Panc1 (cell line): Measurements from ENCODE around the gene KRTAP10-10. TPM values are rescaled to one million over a fixed set of nuclear protein-coding genes. Genes with fewer than 3 reads are reported as not detected.
"Not testable (repeated sequence)": the region's sequence is repeated elsewhere in the genome, so short reads cannot be mapped to it uniquely, and the experiment has no call there.

ENCODE experiments used
- ATAC-seq: fragments of 200-7000 bp; cut with Tn5 transposase; 2 replicates; pipeline ENCODE4 v1.9.1; 2020; ENCODE audit warnings: mild to moderate bottlenecking, moderate library complexity
- BruUV-seq: library from RNA; stranded (reverse); fragments of 400-500 nt; replicated peaks from 2 replicates; lab custom pipeline; 2021; lab: Mats Ljungman, UMichigan
- CTCF ChIA-PET: fragments of 300-600 bp; sonication (Branson Sonifier 250); formaldehyde crosslinking; loops from one replicate; lab custom pipeline; 2022; ENCODE audit warnings: antibody characterized with exemption; lab: Charles Lee
- POLR2A ChIA-PET: fragments of 300-600 bp; sonication (Branson Sonifier 250); formaldehyde crosslinking; loops from one replicate; lab custom pipeline; 2022; ENCODE audit warnings: antibody characterized with exemption; lab: Charles Lee
- DNase-seq: peaks from one replicate; pipeline ENCODE4 v3.0.0-alpha.2; 2010; ENCODE audit warnings: low read depth, low spot score
- H3K27ac ChIP-seq: 2 replicates; pipeline ENCODE4 v1.5.1; 2011; ENCODE audit warnings: mild to moderate bottlenecking, low read length, inconsistent platforms
- H3K27me3 ChIP-seq: fragments of 200-500 bp; sonication (Bioruptor generic); 2 replicates; pipeline ENCODE4 v1.6.0; 2014; ENCODE audit warnings: low read length, inconsistent platforms; ENCODE audit not compliant: control insufficient read depth, insufficient read depth
- H3K36me3 ChIP-seq: fragments of 200-500 bp; sonication (Bioruptor generic); 2 replicates; pipeline ENCODE4 v1.5.1; 2014; ENCODE audit warnings: inconsistent platforms, mild to moderate bottlenecking, low read length, moderate library complexity; ENCODE audit not compliant: control insufficient read depth, insufficient read depth
- H3K4me1 ChIP-seq: 2 replicates; pipeline ENCODE4 v1.5.1; 2011; ENCODE audit warnings: inconsistent platforms, mild to moderate bottlenecking, low read length, moderate library complexity; ENCODE audit not compliant: control insufficient read depth, insufficient read depth
- H3K4me3 ChIP-seq, 2 experiments: 2 replicates each; pipeline ENCODE4 v1.5.1; 2011 to 2012; ENCODE audit warnings: low read depth in 2 of 2, low read length in 2 of 2, mild to moderate bottlenecking in 2 of 2, inconsistent platforms in 1 of 2, moderate library complexity in 1 of 2
- H3K9me3 ChIP-seq: fragments of 200-500 bp; sonication (Bioruptor generic); 2 replicates; pipeline ENCODE4 v1.5.1; 2014; ENCODE audit warnings: low read depth, mild to moderate bottlenecking, inconsistent platforms, low read length, moderate library complexity; ENCODE audit not compliant: control insufficient read depth, insufficient read depth
- CTCF ChIP-seq: fragments of 450-650 bp; IDR thresholded peaks from 2 replicates; pipeline ENCODE4 v1.5.1; 2017; ENCODE audit warnings: mild to moderate bottlenecking
- POLR2AphosphoS5 ChIP-seq: IDR thresholded peaks from 2 replicates; pipeline ENCODE4 v1.6.1; 2012; ENCODE audit warnings: mild to moderate bottlenecking, low read depth, low read length, moderate library complexity
- REST ChIP-seq, 2 experiments: IDR thresholded peaks; 2 replicates each; pipeline ENCODE4 v1.6.1; 2011 to 2012; ENCODE audit warnings: low read depth in 2 of 2, control low read depth in 1 of 2, low read length in 1 of 2, mild to moderate bottlenecking in 1 of 2, moderate library complexity in 1 of 2; ENCODE audit not compliant: insufficient read depth in 1 of 2
- SIN3A ChIP-seq: IDR thresholded peaks from 2 replicates; pipeline ENCODE4 v1.6.1; 2012; ENCODE audit warnings: low read depth, mild to moderate bottlenecking, low read length, moderate library complexity, borderline replicate concordance; ENCODE audit not compliant: insufficient read depth
- TCF7L2 ChIP-seq: IDR thresholded peaks from 2 replicates; pipeline ENCODE4 v1.6.1; 2011; ENCODE audit warnings: mild to moderate bottlenecking, low read depth, low read length, inconsistent platforms
- in situ Hi-C: cut with HindIII; loops from 2 replicates; pipeline ENCODE4 v1.10.0; 2016; ENCODE audit warnings: low sequenced_read_pairs, low pct_unique_long_range_greater_than_20kb
- intact Hi-C: fragments of 100-400 bp; cut with micrococcal nuclease; formaldehyde crosslinking; loops from one replicate; pipeline ENCODE4 v1.10.0; 2022; ENCODE audit not compliant: unreplicated experiment
- total RNA-seq: library from RNA; stranded (reverse); gene quantifications from one replicate; pipeline ENCODE4 v1.2.1, GENCODE V29; 2021; ENCODE audit not compliant: unreplicated experiment

KRTAP10-10 gene
- total RNA-seq, 1 experiment from 2014 or later = not detected

DNA sequence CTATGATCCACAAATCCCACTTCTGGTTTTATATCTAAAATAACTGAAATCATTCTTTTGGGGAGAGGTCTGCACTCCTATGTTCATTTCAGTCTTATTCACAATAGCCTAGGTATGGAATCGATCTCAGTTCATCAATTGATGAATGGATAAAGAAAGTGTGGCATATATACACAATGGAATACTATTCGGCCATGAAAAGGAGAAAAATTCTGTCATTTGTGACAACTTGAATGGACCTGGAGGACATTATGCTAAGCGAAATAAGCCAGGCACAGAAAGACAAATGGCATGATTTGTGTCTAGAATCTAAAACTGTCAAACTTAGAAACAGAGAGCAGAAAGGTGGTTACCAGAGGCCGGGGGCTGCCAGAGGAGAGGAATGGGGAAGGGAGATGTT lies 30.7 kb upstream of the KRTAP10-10 start:
- no peaks in the 10 kb centered on the region for H3K27me3 ChIP-seq
- intact Hi-C loops = no loop called here
- ChIA-PET CTCF (no interaction called here), POLR2A (no interaction called here)
- DNase-seq (no peak), ATAC-seq (no peak)
- H3K4me3 ChIP-seq = no peak overlapping the region
- in situ Hi-C loops = no loop called here
- no peak overlapping the region for H3K27ac ChIP-seq
- no peak for TF ChIP-seq POLR2AphosphoS5
- TF ChIP-seq SIN3A = no peak
- TF ChIP-seq CTCF = no peak
- TF ChIP-seq TCF7L2 = no peak
- no peak for TF ChIP-seq REST (IDR thresholded peaks at IDR 0.05; ENCODE audit: insufficient read depth in 1 of 2, low read depth in 2 of 2, low read length in 1 of 2)
- no peaks in the 10 kb centered on the region for H3K36me3 ChIP-seq
- H3K9me3 ChIP-seq = peaks cover 3% of the 10 kb centered on the region; the same call in 1 of the 2 replicates
- H3K4me1 ChIP-seq = no peaks in the 10 kb centered on the region; the same call in 1 of the 2 replicates
- BruUV-seq = no TSS peak

GRCh38 chr21:44609193-44609592 lies 28.0 kb upstream of the KRTAP10-10 start:
- no peaks in the 10 kb centered on the region for H3K36me3 ChIP-seq
- intact Hi-C loops (no loop called here), in situ Hi-C loops (no loop called here)
- no peak for DNase-seq
- no peak overlapping the region for H3K27ac ChIP-seq
- ChIA-PET CTCF (no interaction called here), POLR2A (no interaction called here)
- no peak overlapping the region for H3K4me3 ChIP-seq
- H3K9me3 ChIP-seq = peaks cover 3% of the 10 kb centered on the region; the same call in 1 of the 2 replicates
- no TSS peak for BruUV-seq
- no peaks in the 10 kb centered on the region for H3K4me1 ChIP-seq
- TF ChIP-seq REST (IDR thresholded peaks at IDR 0.05; ENCODE audit: insufficient read depth in 1 of 2, low read depth in 2 of 2, low read length in 1 of 2) (no peak), CTCF (no peak), SIN3A (no peak), TCF7L2 (no peak), POLR2AphosphoS5 (no peak)
- no peak for ATAC-seq
- no peaks in the 10 kb centered on the region for H3K27me3 ChIP-seq

- ATAC-seq, DNase-seq, in situ Hi-C loops, H3K4me3 ChIP-seq, POLR2A ChIA-PET, intact Hi-C loops, H3K27me3 ChIP-seq, H3K9me3 ChIP-seq, BruUV-seq, CTCF ChIA-PET, H3K4me1 ChIP-seq, H3K36me3 ChIP-seq, H3K27ac ChIP-seq: not testable (repeated sequence)
Measured at GRCh38 chr21:44610157-44610843, 26.9 kb upstream of the KRTAP10-10 start.
